GM12864 (cell line): Measurements from ENCODE around the gene ADAMTS10.
"Not testable (repeated sequence)": the region's sequence is repeated elsewhere in the genome, so short reads cannot be mapped to it uniquely, and the experiment has no call there.

Experiments used
- DNase-seq: peaks from one replicate; pipeline ENCODE4 v3.0.0-alpha.2; 2011; ENCODE audit warnings: low read depth
- H3K4me3 ChIP-seq: 2 replicates; pipeline ENCODE4 v1.5.1; 2011; ENCODE audit warnings: mild to moderate bottlenecking, low read depth, low read length, control low read depth
- TF ChIP-seq, protein P1 (sequence below): IDR thresholded peaks from 2 replicates; pipeline ENCODE4 v1.5.1; 2011; ENCODE audit warnings: low read depth, mild to moderate bottlenecking, moderate library complexity, low read length, control low read depth, inconsistent platforms; ENCODE audit errors: missing control alignments

ADAMTS10 gene

GRCh38 chr19:8558325-8558724, 52.2 kb downstream of the ADAMTS10 start:
- TF ChIP-seq, protein P1, sequence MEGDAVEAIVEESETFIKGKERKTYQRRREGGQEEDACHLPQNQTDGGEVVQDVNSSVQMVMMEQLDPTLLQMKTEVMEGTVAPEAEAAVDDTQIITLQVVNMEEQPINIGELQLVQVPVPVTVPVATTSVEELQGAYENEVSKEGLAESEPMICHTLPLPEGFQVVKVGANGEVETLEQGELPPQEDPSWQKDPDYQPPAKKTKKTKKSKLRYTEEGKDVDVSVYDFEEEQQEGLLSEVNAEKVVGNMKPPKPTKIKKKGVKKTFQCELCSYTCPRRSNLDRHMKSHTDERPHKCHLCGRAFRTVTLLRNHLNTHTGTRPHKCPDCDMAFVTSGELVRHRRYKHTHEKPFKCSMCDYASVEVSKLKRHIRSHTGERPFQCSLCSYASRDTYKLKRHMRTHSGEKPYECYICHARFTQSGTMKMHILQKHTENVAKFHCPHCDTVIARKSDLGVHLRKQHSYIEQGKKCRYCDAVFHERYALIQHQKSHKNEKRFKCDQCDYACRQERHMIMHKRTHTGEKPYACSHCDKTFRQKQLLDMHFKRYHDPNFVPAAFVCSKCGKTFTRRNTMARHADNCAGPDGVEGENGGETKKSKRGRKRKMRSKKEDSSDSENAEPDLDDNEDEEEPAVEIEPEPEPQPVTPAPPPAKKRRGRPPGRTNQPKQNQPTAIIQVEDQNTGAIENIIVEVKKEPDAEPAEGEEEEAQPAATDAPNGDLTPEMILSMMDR = no peak
- H3K4me3 ChIP-seq = no peak overlapping the region
- no peak for DNase-seq

GRCh38 chr19:8557642-8558238, 52.8 kb downstream of the ADAMTS10 start:
- no peak for DNase-seq
- no peak overlapping the region for H3K4me3 ChIP-seq
- TF ChIP-seq, protein P1 = no peak

DNA sequence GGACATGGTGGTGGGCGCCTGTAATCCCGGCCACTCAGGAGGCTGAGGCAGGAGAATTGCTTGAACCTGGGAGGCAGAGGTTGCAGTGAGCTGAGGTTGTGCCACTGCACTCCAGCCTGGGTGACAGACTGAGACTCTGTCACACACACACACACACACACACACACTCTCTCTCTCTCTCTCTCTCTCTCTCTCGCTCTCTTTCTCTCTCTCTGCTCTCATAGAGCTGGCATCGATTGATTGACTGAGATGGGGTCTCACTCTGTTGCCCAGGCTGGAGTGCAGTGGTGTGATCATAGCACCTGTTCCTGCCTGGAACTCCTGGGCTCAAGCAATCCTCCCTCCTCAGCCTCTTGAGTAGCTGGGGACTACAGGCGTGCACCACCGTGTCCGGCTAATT, 56.8 kb downstream of the ADAMTS10 start:
- not testable (repeated sequence) for DNase-seq, H3K4me3 ChIP-seq

DNA sequence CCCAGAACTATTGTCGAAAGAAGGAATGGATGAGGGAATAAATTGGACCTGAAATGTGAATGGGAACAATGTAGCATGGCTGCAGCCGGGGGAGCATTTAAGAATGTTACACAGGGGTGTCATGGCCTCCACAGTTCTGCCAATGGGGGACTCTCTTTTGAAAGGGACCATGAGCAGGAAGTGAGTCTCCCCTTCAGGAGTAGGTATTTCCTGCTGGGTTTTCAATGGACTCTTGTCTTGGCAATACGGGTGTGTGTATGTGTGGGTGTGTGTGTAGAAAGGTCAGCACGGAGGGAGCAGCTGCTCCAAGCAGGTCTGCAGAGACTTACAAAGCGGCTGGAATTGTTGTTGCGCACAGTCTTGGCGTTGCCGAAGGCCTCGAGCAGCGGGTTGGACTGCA, 57.7 kb downstream of the ADAMTS10 start:
- DNase-seq = no peak
- H3K4me3 ChIP-seq = no peak overlapping the region
- TF ChIP-seq, protein P1 = no peak

- H3K4me3 ChIP-seq = no peak overlapping the region
- no peak for DNase-seq
- TF ChIP-seq, protein P1 = no peak
Observed at GRCh38 chr19:8550070-8550469, 60.4 kb downstream of the ADAMTS10 start.

DNA sequence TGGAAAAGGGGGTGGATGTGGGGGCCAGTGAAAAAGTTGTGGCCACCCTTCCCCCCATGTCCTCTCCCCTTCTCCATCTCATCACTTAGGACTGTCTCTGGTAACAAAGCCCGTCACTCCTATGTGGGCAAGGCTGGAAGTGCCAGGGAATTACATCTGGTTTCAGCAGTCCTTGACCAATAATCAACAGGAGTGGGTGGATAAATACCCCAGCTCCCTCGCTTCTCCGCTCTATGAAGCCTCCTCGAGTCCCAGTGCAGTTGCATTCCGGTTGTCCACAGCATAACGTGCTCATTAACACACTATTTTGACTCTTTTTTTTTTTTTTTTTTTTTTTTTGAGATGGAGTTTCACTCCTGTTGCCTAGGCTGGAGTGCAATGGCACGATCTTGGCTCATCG, 64.8 kb downstream of the ADAMTS10 start:
- no peak for DNase-seq
- no peak overlapping the region for H3K4me3 ChIP-seq
- TF ChIP-seq, protein P1 = no peak

- TF ChIP-seq, protein P1 = no peak
- DNase-seq = no peak
- no peak overlapping the region for H3K4me3 ChIP-seq
Observed at GRCh38 chr19:8544168-8544567, 66.3 kb downstream of the ADAMTS10 start.
